ENCODE measurements around the gene MORN4. TPM values are rescaled to one million over a fixed set of nuclear protein-coding genes. Genes with fewer than 3 reads are reported as not detected.

The MORN4 gene
- total RNA-seq, 1 experiment from 2014 or later = 11.9 TPM

DNA sequence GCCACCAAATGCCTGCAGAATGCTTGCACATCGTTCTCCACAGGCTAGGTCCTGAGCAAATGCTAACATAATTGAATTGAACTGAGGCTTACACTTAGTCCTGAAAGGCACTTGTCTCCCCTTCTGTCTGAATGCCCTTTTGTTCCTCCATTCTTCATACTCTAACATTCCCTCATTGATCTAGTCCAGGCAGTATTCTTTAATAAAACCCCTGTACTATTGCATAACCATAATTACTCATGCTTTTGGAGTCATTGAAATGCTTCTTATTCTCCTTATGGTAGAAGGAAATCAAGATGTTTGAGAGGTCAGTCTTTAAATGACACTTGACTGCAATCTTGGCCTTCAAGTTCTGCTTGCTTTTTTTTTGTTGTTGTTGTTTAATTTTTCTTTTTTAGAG lies 14.3 kb upstream of the MORN4 start:
- peak overlapping the region in 2 of 3 experiments; percentile 3 to 76; a peak in 3 of 7 replicates for H3K27ac Mint-ChIP-seq

More for the DNA sequence above, 14.3 kb upstream of the MORN4 start:
- DNase-seq = no peak
- Mint-ChIP-seq H3K9me3 (no peaks in the 10 kb centered on the region; a peak in 1 of 5 replicates), H3K27me3 (ENCODE audit: low read depth) (no peaks in the 10 kb centered on the region), H3K36me3 (ENCODE audit: insufficient read depth in 1 of 3, low read depth in 3 of 3) (peaks cover 24 to 52% (median 50%) of the 10 kb centered on the region in 3 experiments; a peak in 6 of 7 replicates), H3K4me1 (peaks cover 33 to 34% of the 10 kb centered on the region in 2 experiments), H3K4me3 (0 out of 5 replicates have a peak overlapping the region, but pooled peaks of 1 of the 2 experiments have one; percentile 16)
- Histone ChIP-seq H3K23me2 (ENCODE audit: insufficient read length, low read depth, low read length, poor library complexity, severe bottlenecking) (peaks cover 3% of the 10 kb centered on the region), H4K91ac (ENCODE audit: insufficient read length, low read depth, low read length) (no peak overlapping the region), H3K56ac (ENCODE audit: insufficient read length, low read depth, low read length) (no peak overlapping the region), H2BK12ac (ENCODE audit: insufficient read length, low read depth, low read length) (no peak overlapping the region), H3K9me3 (ENCODE audit: control insufficient read depth, low read depth, low read length) (no peaks in the 10 kb centered on the region), H2BK5ac (ENCODE audit: insufficient read length, low read length) (no peak overlapping the region), H3K23ac (ENCODE audit: insufficient read length, low read depth, low read length) (no peak overlapping the region), H3K4me1 (ENCODE audit: insufficient read depth, low read length) (peaks cover 5% of the 10 kb centered on the region; the same call in 1 of the 2 replicates), H2BK15ac (ENCODE audit: low read depth, low read length) (no peak overlapping the region), H3K4ac (ENCODE audit: low read depth, low read length) (no peak overlapping the region), H3K14ac (ENCODE audit: insufficient read depth, low read length) (no peak overlapping the region), H2BK20ac (ENCODE audit: low read depth, low read length, poor library complexity, severe bottlenecking) (no peak overlapping the region), H4K20me1 (ENCODE audit: control insufficient read depth, insufficient read depth, insufficient read length) (no peaks in the 10 kb centered on the region), H4K5ac (ENCODE audit: insufficient read length, low read depth, low read length) (no peak overlapping the region), H3K18ac (ENCODE audit: insufficient read length, low read depth, low read length) (no peak overlapping the region), H3T11ph (ENCODE audit: low read length) (no peak overlapping the region), H2AFZ (ENCODE audit: low read length) (no peak overlapping the region), H2BK120ac (ENCODE audit: low read depth, low read length, poor library complexity, severe bottlenecking) (no peak overlapping the region), H3K9ac (ENCODE audit: extremely low read depth, insufficient read length, low read length) (no peak overlapping the region), H3K4me2 (ENCODE audit: insufficient read depth, insufficient read length, low read length) (no peak overlapping the region), H2AK5ac (ENCODE audit: insufficient read length, low read length) (peak overlapping the region; percentile 69), H3K79me2 (ENCODE audit: insufficient read depth, low read length) (peaks cover 5% of the 10 kb centered on the region; the same call in 1 of the 2 replicates), H3K27me3 (ENCODE audit: insufficient read depth, low read length) (no peaks in the 10 kb centered on the region), H3K79me1 (ENCODE audit: insufficient read depth, low read depth, low read length, poor library complexity, severe bottlenecking) (no peaks in the 10 kb centered on the region), H4K8ac (replicated peaks; ENCODE audit: insufficient read length, low read depth, low read length) (no peak overlapping the region), H3K27ac (ENCODE audit: insufficient read length, low read depth, low read length) (no peak overlapping the region)
- WGBS (ENCODE audit: extremely low coverage, insufficient read length, low lambda C conversion rate) = no CpG with 5 or more reads among the region's 1 CpG
- TF ChIP-seq, protein P1, sequence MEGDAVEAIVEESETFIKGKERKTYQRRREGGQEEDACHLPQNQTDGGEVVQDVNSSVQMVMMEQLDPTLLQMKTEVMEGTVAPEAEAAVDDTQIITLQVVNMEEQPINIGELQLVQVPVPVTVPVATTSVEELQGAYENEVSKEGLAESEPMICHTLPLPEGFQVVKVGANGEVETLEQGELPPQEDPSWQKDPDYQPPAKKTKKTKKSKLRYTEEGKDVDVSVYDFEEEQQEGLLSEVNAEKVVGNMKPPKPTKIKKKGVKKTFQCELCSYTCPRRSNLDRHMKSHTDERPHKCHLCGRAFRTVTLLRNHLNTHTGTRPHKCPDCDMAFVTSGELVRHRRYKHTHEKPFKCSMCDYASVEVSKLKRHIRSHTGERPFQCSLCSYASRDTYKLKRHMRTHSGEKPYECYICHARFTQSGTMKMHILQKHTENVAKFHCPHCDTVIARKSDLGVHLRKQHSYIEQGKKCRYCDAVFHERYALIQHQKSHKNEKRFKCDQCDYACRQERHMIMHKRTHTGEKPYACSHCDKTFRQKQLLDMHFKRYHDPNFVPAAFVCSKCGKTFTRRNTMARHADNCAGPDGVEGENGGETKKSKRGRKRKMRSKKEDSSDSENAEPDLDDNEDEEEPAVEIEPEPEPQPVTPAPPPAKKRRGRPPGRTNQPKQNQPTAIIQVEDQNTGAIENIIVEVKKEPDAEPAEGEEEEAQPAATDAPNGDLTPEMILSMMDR (conservative IDR thresholded peaks at IDR 0.05) = no peak

Data from H9 (cell line).